CD4-positive, alpha-beta T cell treated with Interleukin-21 for 1 hour (primary cell): ENCODE data around the gene CYFIP1.

Experiments
- DNase-seq: peaks from one replicate; pipeline ENCODE4 v3.0.0-alpha.2; 2020

CYFIP1 gene

DNA sequence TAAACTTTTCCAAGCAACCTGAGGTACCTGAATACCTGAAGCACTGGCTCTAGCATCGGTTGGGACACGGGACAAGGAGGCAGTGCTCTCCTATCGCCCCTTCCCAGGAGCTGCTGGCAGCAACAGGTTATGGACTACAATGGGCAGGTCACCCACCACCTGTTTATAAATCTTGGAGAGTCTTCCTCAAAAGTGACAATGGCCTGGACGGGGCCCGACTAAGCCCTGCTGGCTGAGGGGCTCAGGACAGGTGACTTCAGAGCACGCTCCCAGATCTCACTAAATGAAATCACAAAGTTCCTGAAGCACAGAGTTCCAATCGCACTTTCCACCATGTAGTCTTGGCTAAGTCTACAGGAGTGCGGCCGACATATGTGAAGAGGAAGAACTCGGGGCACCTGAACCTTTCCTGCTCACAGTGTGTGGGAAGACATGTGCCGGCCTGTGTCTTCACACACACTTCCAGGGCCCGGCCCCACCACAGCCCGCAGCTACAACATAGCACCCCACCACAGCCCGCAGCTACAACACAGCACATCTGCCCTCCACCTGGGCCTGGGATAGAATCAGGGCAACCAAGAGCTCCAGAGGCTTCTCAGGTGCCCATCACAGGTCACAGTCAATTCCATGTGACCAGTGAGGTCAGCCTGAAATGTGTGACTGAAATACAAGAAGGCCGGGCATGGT, 12.9 kb downstream of the CYFIP1 start:
- no peak for DNase-seq

DNA sequence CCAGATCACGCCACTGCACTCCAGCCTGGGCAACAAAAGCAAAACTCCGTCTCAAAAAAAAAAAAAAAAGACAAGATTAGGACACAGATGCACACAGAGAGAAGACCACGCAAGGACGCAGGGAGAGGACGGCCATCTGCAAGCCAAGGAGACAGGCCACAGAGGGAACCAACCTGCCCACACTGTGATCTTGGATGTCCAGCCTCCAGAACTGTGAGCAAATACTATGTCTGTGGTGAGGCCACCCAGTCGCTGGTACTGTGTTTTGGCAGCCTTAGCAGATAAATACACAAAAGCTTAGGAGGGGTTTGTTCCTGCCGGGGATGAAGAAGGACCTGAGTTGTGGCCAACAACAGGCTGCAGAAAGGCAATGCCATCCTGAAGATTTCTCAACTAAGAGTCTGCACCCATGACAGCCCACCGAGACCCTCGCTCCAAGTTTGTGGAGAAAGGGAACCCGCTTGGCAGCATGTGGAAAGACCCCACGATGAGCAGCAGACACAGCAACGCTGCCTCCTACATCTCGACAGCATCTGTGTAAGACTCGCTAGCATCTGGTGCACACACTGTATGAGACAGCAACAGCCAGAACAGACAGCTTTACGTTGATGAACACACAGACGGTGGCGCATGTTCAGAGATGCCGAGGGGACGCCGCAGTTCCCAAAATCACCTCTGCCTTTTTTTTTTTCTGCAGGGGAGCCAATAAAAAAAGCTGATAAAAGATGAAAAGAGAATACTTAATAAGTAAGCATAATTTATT, 13.7 kb downstream of the CYFIP1 start:
- DNase-seq, result no peak

DNA sequence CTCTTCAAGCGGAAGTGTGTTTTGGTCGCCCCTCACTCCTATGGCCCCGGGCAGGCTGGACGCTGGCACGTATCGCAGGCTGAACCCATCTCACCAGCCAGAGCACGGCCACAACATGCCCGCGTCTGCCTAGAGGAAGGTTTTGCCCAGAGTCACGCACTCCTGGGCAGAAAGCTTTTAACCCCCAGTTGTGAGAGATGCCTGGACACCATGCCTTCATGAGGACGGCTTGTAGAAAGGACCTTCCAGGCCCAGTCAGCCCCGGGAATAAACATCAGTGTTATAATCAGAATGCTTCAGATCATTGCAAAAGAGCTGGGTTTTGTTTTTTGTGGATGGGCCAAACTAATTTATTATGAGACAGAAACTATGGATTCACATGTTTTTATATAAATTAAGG, 16.5 kb downstream of the CYFIP1 start:
- DNase-seq, result no peak

GRCh38 chr15:22962611-22963010, 17.6 kb downstream of the CYFIP1 start:
- no peak for DNase-seq

GRCh38 chr15:22961762-22962161, 18.4 kb downstream of the CYFIP1 start:
- DNase-seq, result no peak

GRCh38 chr15:22960556-22960955, 19.6 kb downstream of the CYFIP1 start:
- DNase-seq, result no peak

- no peak for DNase-seq
Measured at GRCh38 chr15:22960126-22960525, 20.0 kb downstream of the CYFIP1 start.

- no peak for DNase-seq
Measured at GRCh38 chr15:22959321-22960101, 20.7 kb downstream of the CYFIP1 start.

DNA sequence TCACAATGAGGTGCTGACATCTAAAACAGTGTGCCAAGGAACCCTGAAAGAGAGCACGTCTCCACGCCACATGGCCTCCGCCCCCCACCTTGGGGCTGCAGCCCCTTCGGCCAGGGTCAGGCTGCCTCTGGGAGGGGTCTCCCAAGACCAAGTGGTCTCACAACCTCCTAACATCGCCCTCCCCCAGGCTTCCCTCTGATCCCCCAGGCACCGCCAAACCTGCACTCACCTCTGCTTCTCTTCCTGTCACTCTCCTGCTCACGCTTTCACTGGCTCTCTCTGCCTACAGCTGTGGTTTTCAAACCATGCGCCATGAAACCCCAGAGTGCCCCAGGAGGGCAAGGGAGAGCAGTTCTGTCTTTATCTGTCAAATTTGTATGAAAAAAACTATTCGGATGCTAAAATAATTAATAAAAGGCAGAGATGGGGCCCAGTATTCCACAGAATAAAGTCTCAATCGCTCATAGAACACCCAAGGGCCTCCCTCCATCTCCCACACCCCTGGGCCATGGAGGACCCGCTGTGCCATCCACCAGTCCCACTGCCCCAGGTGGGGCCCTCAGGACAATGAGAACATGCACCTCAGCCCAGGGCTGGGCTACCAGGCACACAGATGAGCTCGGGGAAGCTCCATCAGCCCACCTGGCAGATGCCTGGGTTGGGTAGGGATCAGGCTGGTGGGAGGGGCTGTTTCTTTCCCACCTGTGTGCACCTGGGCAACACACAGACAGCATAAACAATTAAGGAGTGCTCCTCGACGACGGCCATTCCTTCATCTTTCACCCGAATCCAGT, 21.5 kb downstream of the CYFIP1 start:
- DNase-seq, result no peak

DNA sequence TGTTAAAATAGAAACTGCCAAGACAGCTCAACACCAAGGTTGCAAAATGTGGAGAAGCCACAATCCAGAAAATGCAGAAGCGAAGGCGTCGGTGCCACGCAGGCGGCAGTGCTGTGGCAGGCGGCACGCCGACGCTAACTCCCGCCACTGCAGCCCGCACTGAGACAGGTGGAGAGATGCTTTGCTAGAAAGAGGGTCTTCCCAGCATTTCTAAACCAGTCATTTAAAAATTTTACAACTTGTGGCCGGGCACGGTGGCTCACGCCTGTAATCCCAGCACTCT, 23.2 kb downstream of the CYFIP1 start:
- DNase-seq, result no peak

GRCh38 chr15:22956257-22956977, 23.8 kb downstream of the CYFIP1 start:
- no peak for DNase-seq

DNA sequence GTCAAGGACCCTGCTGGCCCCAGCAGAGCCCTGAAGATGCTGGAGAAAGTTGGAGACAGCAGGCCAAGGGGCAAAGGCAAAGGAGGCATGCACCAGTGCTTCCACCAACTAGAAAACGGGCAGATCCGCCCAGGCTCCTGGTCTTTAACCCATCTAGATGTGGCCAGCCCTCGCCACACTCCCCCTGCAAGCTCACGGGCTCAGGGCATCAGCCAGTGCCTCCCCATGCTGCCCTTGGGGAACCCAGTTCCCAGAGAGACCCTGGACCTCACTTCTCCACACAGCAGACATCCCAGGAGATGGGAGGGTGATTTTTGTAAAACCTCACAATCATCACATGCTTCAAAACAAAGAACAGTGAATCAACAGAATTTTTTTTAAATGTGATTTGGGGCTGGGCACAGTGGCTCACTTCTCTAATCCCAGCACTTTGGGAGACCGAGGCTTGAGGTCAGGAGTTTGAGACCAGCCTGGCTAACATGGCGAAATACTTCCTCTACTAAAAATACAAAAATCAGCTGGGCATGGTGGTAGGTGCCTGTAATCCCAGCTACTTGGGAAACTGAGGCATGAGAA, 24.5 kb downstream of the CYFIP1 start:
- no peak for DNase-seq

DNA sequence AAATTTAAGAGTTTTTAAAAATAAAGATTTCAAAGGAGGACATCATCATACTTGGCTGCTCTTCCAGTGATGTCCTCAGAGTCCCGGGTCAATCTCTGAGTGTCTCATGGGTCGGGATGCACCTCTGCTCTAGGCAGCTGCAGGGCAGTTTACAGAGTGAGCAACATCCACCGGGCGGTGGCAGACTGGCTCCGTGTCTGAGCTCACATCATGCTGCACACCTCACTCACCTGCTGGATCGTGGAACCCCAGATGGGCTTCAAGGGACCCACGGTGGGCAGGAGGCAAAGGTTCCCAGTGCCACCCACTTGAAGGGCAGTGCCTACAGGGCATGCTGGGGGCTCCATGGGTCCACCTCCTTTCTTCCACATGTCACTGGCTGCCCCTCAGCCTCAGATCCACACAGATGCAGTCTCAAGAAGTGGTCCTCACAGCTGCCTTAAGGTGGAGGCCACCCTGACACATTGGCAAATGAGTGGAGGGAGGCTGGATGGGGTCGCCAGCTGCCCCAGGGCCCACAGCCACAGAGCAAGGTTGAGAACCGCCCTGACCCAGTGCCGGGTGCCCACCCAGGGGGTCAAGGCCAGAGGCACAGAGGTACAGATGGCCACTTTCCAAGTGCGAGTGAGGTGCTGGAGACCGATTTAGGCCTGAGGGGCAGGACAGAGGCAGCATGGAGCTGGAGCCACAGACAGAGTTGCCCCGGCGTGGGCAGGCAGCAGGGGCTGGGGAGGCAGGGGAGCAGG, 25.2 kb downstream of the CYFIP1 start:
- DNase-seq, result no peak

DNA sequence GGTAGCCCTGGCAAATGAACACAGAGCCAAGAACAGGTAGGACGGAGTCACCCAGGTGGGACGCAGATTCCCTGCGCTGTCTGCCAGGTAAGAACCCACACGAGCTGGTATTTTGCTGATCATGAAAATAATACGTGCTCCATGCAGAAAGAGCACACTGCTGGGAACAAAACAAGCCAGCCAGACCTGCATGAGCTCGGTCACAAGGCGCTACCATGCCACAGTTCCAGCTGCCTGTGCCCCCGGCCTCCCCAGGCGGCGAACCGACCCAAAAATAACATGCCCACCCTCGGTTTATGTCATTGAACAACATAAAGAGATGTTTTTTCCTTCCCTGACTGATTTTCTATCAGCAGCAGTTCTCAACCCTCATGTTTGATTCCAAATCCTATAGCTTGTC, 25.8 kb downstream of the CYFIP1 start:
- no peak for DNase-seq

DNA sequence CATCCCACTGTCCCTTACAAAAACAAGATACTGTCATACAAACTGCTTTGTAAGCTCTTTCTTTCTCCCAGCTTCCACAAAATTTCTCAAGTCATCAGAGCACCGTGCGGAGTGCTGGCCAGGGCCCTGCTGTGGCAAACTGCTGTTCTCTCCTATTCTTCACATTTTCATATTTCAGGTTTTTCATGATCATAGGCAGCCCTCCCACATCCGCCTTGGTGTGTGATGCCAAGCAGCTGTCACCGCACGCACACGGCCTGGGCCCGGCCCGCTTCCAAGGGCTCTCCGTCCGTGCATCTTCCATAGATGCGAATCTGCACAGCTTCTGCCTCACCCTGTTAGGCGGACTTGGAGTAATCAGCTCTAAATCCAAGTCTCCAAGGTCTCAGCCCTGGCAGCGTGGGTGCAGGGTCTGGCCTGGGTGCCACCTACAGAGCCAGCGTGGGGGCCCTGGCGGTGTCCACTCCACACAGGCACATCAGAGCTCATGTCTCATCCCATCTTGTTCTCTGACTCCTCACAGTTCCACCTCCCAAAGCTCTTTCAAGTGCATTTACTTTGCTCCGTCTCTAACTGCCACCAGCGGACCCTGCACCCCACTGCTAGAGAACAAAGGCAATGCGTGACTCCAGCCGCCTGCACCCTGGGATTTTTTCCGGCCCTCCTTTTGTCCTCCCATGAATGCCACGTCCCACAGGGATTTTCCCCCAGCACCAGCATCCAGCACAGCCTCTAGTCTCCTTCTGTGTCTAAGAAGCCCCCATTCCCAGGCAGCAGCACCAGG, 27.2 kb downstream of the CYFIP1 start:
- DNase-seq, result no peak

DNA sequence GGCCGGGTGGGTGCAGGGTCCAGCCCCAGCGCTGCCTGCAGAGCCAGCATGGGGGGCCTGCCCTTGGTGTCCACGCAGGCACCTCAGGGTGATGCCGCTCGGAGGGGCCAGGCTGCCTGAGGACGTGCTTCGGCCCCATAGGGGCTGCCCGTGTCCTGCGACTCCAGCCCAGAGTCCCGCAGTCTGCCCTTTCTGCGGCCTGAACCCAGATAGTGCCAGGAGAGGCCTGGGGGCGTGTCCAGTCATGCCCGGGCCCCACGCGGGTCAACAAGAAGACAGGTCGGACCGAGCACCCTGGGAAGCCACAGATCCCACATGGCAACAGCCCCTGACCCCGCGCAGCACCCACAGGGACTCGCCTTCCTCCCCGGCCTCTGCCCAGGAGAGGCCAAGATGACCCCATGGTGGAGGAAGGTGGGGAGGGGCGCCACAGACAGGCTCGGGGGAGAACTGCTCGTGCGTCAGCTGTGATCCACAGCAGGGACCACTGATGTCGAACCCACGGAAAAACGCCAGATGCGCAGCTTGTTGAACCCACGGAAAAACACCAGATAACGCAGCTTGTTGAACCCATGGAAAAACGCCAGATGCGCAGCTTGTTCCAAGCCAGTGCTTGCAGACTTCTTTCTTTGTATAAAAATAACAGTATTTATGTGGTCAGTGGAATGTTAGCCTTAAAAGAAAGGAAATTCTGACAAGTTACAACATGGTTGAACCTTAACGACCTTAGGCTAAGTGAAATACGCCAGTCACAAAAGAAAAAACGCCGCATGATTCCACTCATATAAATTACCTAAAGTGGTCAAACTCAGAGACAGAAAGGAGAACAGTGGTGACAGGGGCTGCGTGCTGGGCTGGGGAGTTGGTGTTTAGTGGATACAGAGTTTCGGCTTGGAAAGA, 28.5 kb downstream of the CYFIP1 start:
- no peak for DNase-seq

DNA sequence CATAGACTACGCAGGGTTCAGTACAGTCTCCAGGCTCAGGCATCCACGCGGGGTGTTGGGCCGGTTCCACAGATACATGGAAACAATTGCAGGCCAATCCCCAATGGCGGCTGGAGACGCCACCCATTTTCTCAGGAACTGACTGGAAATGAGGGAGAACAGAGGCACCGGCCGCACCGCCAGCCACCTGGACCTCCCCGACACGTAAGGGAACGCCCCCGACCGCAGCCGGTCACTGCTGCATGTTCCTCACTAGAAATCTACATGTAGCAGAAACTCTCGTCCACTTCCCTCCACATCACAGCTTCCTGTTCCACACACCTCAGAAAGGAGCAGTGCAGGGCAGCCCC, 29.2 kb downstream of the CYFIP1 start:
- DNase-seq, result no peak

- no peak for DNase-seq
Measured at GRCh38 chr15:22950256-22950990, 29.7 kb downstream of the CYFIP1 start.

DNA sequence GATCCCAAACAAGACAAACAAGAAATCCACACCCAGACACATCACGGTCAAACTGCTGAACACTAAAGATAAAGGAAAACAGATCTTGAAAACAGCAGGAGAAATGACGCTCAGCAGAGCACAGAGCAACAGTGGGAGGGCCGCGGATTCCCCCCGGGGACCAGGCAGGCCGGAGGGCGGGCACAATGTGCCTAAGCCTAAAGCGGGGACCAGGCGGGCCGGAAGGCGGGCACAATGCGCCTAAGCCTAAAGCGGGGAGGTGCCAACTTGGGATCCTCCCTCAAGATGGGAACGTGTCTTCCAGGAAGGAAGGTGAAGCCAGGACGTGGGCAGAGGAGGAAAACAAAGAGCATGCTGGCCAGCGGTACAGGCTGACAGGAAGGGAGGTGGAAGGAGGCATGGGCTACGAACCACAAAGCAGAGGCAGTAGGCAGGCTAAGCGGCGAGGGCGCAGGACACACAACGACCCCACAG, 31.1 kb downstream of the CYFIP1 start:
- no peak for DNase-seq
